D721Med (cell line): ENCODE measurements around the gene KIAA0513.

Experiments used
- DNase-seq: peaks from one replicate; pipeline ENCODE4 v3.0.0; 2011; ENCODE audit warnings: low spot score; ENCODE audit not compliant: insufficient read length
- FAIRE-seq: peaks from 2 replicates; lab custom pipeline; 2011; peaks lifted over from hg19 to GRCh38; lab: Jason Lieb, UNC
- CTCF ChIP-seq: IDR thresholded peaks from 2 replicates; pipeline ENCODE4 v1.5.1; 2012; ENCODE audit warnings: mild to moderate bottlenecking, control low read depth; ENCODE audit not compliant: insufficient read depth; ENCODE audit errors: missing control alignments

Gene KIAA0513

GRCh38 chr16:85096921-85097320, 69.3 kb downstream of the KIAA0513 start:
- DNase-seq (no peak), FAIRE-seq (no peak)
- no peak for TF ChIP-seq CTCF

GRCh38 chr16:85098565-85098964, 71.0 kb downstream of the KIAA0513 start:
- FAIRE-seq (no peak), DNase-seq (no peak)
- TF ChIP-seq CTCF: no peak

GRCh38 chr16:85100265-85100664, 72.7 kb downstream of the KIAA0513 start:
- FAIRE-seq (no peak), DNase-seq (no peak)
- TF ChIP-seq CTCF: no peak

- TF ChIP-seq CTCF: no peak
- DNase-seq: no peak
- FAIRE-seq: no peak
Measured at GRCh38 chr16:85101956-85102630, 74.5 kb downstream of the KIAA0513 start.

GRCh38 chr16:85103114-85104079, 75.8 kb downstream of the KIAA0513 start:
- FAIRE-seq: no peak
- no peak for TF ChIP-seq CTCF
- no peak for DNase-seq

- no peak for FAIRE-seq
- no peak for DNase-seq
- peak; percentile 34 for TF ChIP-seq CTCF
Measured at GRCh38 chr16:85104147-85104546, 76.6 kb downstream of the KIAA0513 start.
